UCSD-AML1 (cell line): ENCODE data around the gene OR8S1.
"Not testable (repeated sequence)": the region's sequence is repeated elsewhere in the genome, so short reads cannot be mapped to it uniquely, and the experiment has no call there.

Experiments used
- DNase-seq: peaks from one replicate; lab custom pipeline; 2025; ENCODE audit not compliant: unreplicated experiment; lab: John Stamatoyannopoulos, UW

OR8S1 gene

DNA sequence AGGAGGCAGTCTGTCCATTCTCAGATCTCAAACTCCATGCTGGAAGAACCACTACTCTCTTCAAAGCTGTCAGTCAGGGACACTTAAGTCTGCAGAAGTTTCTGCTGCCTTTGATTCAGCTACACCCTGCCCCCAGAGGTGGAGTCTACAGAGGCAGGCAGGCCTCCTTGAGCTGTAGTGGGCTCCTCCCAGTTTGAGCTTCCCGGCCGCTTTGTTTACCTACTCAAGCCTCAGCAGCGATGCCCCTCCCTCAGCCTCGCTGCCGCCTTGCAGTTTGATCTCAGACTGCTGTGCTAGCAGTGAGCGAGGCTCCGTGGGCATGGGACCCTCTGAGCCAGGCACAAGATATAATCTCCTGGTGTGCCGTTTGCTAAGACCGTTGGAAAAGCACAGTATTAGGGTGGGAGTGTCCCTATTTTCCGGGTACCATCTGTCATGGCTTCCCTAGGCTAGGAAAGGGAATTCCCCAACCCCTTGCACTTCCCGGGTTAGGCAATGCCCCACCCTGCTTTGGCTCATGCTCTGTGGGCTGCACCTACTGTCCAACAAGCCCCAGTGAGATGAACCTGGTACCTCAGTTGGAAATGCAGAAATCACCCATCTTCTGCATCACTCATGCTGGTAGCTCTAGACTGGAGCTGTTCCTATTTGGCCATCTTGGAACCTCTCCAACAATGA is 28.4 kb downstream of the OR8S1 start:
- not testable (repeated sequence) for DNase-seq

DNA sequence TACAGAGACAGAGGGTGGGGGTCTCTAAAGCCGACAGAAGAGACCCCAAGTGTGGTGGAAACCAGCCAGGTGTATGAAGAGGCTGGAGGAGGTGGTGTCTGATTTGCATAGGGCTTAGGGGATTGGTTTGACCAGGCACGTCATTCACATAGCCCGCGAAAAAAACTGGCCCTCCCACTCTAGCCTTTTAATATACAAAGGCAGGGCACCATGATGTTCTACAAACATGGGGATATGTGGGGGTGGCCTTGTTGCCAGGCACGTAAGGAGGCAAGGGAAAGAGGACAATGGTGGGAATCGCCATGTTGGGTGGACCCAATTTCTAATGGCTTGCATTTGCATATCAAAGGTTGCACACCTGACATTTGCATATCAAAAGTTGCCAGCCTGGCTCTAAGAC is 31.2 kb downstream of the OR8S1 start:
- no peak for DNase-seq

- DNase-seq = no peak
These were observed 32.5 kb downstream of the OR8S1 start for GRCh38 chr12:48557919-48558318.

DNA sequence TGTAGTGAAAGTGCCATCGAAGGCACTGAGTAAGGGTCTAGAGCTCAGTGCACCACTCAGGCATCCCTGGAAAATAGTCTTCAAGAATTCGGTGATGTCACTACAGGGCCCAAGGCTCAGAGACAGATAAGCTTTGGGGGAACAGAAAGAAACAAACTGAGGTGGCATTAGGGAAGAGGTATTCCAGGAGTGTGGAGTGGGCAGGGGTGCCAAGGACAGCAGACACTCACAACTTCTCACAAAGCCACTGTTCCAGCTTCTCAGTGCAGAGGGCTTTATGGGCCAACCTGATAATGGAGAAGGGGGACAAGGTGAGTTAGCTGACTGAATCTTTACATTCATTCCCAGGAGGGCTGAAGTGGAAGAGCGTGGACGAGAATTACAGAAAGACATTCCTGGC is 42.3 kb downstream of the OR8S1 start:
- DNase-seq = no peak

GRCh38 chr12:48569946-48570345 is 44.5 kb downstream of the OR8S1 start, which contains the start of gene LALBA:
Gene LALBA (minus strand): TSS chr12:48570046. CDS start chr12:48570020, 26 bp downstream.
- DNase-seq = no peak

DNA sequence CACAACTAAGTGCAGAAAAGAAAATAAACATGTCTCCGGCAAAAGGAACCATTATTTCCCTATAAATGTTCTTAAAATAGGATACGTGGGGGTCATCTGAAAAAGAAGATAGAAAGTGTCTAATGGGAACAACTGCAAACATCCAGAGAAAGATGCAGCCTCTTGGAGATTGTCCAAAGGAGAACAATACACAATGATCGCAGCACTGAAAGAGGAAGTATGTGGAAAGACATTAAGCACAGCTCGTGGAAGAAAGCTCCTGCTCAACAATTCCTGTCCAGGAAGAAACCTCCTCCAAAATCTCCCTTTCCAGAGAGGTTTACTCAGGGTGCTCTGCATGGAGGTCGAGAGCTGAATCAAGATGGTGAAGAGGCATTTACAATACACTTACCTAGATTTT is 46.9 kb downstream of the OR8S1 start:
- no peak for DNase-seq
